H1 (cell line): ENCODE measurements around the gene ANO2. TPM values are rescaled to one million over a fixed set of nuclear protein-coding genes. Genes with fewer than 3 reads are reported as not detected.

ENCODE experiments used
- JUND ChIP-seq: IDR thresholded peaks from 2 replicates; pipeline ENCODE4 v1.6.1; 2011; ENCODE audit warnings: mild to moderate bottlenecking, improper control_type of control experiment, low read length
- SIN3A ChIP-seq, 2 experiments: IDR thresholded peaks in 1 of 2; conservative IDR thresholded peaks in 1 of 2; 2 replicates each; pipeline ENCODE4 v1.6.1; 2011 to 2012; ENCODE audit warnings: low read length in 2 of 2, improper control_type of control experiment in 1 of 2, low read depth in 1 of 2, mild to moderate bottlenecking in 1 of 2
- polyA plus RNA-seq, 7 experiments: library from polyadenylated mRNA; depleted of rRNA in 3 of 7; stranded (reverse) in 5 of 7; unstranded in 2 of 7; fragments of >200 nt in 5 of 7; fragments of 200-250 nt in 2 of 7; gene quantifications; 1 replicate in 5 of 7; 2 replicates in 1 of 7; 4 replicates in 1 of 7; pipeline versions ENCODE4 v1.2.1 to v1.2.3, GENCODE V29; 2011 to 2013; ENCODE audit warnings: missing spikeins in 2 of 7, mixed read lengths in 2 of 7
- total RNA-seq: library from RNA; stranded (reverse); fragmentation: NEBNext Ultra II Directional; extraction: Animal tissue kit (Norgen Biotek cat#: 25700); gene quantifications from 2 replicates; pipeline ENCODE4 v1.2.1, GENCODE V29; 2021
- TF ChIP-seq, protein P1 (sequence below), 3 experiments: IDR thresholded peaks; 1 replicate in 2 of 3; 2 replicates in 1 of 3; pipeline versions ENCODE4 v1.5.1 to v1.6.1; 2011; ENCODE audit warnings: low read length in 3 of 3, mild to moderate bottlenecking in 3 of 3, inconsistent platforms in 2 of 3, low read depth in 1 of 3, moderate library complexity in 1 of 3; ENCODE audit not compliant: insufficient read depth in 1 of 3; ENCODE audit errors: control extremely low read depth in 1 of 3

The ANO2 gene
- total and polyA plus RNA-seq, 2 of the 8 experiments (the other 6 are each of a cell fraction or from before 2014, with no cell fraction given) = 1.9 to 5.5 TPM

DNA sequence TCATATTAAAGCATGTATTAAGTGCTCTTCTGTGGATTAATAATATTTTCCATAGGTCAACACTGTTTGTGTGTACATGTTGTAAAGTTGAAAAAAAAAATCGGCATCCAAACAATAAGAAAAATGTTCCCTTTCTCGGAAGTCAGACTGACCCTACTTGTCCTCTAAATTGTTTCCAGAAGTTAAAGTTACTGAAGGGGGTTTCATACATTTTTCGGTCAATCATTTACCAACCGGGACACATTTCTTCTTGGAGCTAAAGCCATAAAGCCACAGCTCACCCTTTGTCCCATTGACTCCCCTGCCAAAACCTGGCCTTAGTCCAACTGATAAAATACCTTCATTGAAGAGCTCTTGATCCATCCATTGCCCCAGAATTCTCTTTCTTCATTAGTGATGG, 230.0 kb downstream of the ANO2 start (continued):
- TF ChIP-seq, protein P1, sequence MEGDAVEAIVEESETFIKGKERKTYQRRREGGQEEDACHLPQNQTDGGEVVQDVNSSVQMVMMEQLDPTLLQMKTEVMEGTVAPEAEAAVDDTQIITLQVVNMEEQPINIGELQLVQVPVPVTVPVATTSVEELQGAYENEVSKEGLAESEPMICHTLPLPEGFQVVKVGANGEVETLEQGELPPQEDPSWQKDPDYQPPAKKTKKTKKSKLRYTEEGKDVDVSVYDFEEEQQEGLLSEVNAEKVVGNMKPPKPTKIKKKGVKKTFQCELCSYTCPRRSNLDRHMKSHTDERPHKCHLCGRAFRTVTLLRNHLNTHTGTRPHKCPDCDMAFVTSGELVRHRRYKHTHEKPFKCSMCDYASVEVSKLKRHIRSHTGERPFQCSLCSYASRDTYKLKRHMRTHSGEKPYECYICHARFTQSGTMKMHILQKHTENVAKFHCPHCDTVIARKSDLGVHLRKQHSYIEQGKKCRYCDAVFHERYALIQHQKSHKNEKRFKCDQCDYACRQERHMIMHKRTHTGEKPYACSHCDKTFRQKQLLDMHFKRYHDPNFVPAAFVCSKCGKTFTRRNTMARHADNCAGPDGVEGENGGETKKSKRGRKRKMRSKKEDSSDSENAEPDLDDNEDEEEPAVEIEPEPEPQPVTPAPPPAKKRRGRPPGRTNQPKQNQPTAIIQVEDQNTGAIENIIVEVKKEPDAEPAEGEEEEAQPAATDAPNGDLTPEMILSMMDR (IDR thresholded peaks at IDR 0.05; ENCODE audit: control extremely low read depth in 1 of 3, insufficient read depth in 1 of 3, low read depth in 1 of 3, low read length in 3 of 3) = no peak
- TF ChIP-seq SIN3A (conservative IDR thresholded peaks at IDR 0.05 in 1 of 2, IDR thresholded peaks at IDR 0.05 in 1 of 2; ENCODE audit: low read depth in 1 of 2, low read length in 2 of 2) (no peak), JUND (no peak)
